Endothelial cell of umbilical vein (primary cell): ENCODE data around the gene GPR27.

Experiments used
- GATA2 ChIP-seq: IDR thresholded peaks from 2 replicates; pipeline ENCODE4 v1.7.0; 2011; ENCODE audit warnings: low read depth, mild to moderate bottlenecking, moderate library complexity, mixed read lengths, low read length; ENCODE audit not compliant: insufficient read length, insufficient read depth
- POLR2A ChIP-seq: IDR thresholded peaks from 2 replicates; pipeline ENCODE4 v1.6.1; 2012; ENCODE audit warnings: low read depth, mild to moderate bottlenecking, control low read depth, low read length
- POLR2AphosphoS5 ChIP-seq: IDR thresholded peaks from 2 replicates; pipeline ENCODE4 v1.6.1; 2012; ENCODE audit warnings: low read depth, mild to moderate bottlenecking, control low read depth, low read length, moderate library complexity; ENCODE audit not compliant: insufficient read depth
- TF ChIP-seq, protein P1 (sequence below), 2 donors: IDR thresholded peaks; 1 replicate in 1 of 2; 2 replicates in 1 of 2; pipeline ENCODE4 v1.5.1; 2011; ENCODE audit warnings: low read length in 2 of 2, mild to moderate bottlenecking in 2 of 2, moderate library complexity in 2 of 2, control low read depth in 1 of 2, inconsistent platforms in 1 of 2, low read depth in 1 of 2; ENCODE audit not compliant: insufficient read depth in 1 of 2; ENCODE audit errors: extremely low read depth in 1 of 2

DNA sequence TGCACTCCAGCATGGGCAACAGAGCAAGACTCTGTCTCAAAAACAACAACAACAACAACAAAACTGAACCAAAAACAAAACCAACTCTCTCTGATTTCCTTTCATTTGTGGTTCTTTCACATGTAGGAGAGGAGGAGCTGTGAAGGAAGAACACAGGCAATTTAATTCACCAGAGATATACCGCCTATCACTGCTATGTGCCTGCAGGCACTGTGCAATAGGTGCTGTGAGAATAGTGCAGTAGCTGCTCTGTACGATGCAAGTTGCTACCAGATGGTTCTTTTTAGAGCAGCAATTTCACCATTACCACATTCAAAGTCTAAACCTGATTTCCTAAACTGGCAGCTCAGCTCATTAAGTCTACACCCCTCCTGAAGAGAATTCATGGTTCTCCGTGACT, 42.6 kb downstream of the GPR27 start:
- TF ChIP-seq, protein P1, sequence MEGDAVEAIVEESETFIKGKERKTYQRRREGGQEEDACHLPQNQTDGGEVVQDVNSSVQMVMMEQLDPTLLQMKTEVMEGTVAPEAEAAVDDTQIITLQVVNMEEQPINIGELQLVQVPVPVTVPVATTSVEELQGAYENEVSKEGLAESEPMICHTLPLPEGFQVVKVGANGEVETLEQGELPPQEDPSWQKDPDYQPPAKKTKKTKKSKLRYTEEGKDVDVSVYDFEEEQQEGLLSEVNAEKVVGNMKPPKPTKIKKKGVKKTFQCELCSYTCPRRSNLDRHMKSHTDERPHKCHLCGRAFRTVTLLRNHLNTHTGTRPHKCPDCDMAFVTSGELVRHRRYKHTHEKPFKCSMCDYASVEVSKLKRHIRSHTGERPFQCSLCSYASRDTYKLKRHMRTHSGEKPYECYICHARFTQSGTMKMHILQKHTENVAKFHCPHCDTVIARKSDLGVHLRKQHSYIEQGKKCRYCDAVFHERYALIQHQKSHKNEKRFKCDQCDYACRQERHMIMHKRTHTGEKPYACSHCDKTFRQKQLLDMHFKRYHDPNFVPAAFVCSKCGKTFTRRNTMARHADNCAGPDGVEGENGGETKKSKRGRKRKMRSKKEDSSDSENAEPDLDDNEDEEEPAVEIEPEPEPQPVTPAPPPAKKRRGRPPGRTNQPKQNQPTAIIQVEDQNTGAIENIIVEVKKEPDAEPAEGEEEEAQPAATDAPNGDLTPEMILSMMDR (IDR thresholded peaks at IDR 0.05; ENCODE audit: extremely low read depth in 1 of 2, insufficient read depth in 1 of 2, low read depth in 1 of 2, low read length in 2 of 2): no peak
- no peak for TF ChIP-seq POLR2AphosphoS5
- no peak for TF ChIP-seq POLR2A
- TF ChIP-seq GATA2: no peak
